NCI-H524 treated with DMSO at 0.1 percent for 48 hours (cell line): ENCODE data around the gene EIF4E1B.

Experiments
- DNase-seq: peaks from one replicate; lab custom pipeline; 2025; lab: John Stamatoyannopoulos, UW

The EIF4E1B gene

DNA sequence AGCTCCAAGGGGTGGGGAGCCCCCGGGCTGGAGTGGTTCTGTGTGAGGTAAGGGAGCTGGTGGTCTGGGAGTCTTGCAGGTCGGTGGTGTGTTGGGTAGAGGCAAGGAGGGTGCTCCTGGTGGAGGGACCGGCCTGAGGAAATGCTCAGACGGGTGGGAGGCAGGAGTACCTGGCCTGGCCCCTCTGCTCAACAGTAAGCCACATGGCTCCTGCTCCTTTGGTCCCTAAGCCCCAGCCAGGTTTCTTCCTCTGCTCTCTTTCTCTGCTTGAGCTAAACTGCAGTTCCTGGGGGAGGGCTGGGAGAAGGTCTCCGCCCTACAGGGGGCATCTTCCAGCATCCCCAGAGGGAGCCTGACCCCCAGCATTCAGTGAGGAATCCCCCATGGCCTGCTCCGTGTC is 34.0 kb downstream of the EIF4E1B start:
- DNase-seq: no peak

- no peak for DNase-seq
These were observed 34.4 kb downstream of the EIF4E1B start for GRCh38 chr5:176664886-176665285.

- DNase-seq: no peak
These were observed 35.0 kb downstream of the EIF4E1B start for GRCh38 chr5:176665517-176665916.

DNA sequence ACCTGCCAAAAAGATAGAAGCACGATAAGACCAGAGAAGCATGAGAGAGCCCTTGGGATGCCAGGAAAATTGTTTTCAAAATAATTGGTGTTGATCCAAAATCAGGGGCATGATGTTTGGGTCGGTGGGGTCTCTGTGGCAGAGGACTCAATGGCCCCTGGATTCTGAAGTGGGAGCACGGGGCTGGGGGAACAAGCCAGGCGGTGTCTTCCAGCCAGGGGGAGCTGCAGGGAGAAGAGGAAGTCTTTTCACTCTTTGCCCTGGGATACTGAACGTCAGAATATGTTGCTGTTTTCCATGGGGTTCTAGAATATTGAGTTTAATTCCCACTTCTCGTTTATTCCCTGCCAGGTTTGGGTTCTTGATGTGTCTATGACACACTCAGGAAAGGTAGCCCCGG is 37.2 kb downstream of the EIF4E1B start:
- no peak for DNase-seq

GRCh38 chr5:176670449-176670848 is 40.0 kb downstream of the EIF4E1B start:
- DNase-seq: peak; percentile 79

DNA sequence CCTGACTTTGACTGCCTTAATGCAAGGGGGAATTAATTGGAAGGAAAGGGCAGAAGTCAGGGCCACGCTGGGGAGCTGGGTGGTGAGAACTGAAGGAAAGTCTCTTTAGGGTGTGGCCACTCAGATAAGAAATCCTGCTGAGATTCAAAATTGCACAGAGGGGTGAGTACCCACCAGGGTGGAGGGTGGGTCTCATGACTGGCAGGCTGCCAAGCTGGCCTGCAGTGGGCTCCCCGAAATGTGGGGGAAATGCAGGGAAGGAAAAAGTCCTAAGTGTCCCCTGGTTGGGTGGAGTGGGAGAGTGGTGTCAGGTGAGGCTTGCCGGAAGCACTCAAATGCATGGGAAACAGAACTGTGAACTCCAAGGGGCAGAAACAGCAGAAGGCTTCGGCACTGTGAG is 40.9 kb downstream of the EIF4E1B start:
- DNase-seq: no peak

DNA sequence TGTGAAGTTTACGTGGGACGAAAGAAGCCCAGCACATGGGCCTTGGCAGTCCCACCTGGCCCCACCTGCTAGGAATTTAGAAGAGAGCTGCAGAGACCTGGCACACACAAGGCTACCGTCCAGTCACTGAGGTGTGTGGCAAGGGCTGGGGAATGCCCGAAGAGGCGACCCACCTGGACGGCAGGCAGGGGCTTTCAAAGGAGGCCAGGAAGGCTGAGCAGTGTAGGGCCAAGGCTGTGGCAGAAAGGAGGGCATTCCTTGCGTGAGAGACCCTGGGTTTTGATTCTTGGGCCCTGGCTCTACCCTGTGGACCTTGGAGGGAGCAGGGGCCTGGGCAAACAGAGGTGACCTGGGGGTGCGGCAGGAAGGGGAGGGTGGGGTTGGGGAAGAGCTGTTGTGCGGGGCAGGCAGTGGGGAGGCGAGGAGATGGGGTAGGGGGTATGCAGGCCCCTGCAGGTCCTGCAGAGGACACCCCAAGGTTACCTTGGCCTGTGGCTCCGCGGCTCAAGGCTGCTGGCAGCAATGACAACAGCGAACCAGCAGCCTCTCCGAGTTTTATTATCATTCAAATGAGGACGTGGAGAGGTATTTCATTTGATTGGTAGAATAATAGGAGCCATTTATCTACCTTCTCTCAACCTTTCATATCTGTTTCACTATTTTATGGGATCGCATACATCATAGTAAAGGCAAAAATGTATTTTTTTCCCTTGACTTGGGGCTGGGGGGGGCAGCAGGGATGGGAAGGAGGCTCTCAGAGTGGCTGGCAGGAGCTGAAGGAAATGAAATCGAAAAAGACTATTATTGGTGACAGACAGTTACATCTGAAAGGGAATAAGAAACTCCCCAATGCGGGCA is 41.6 kb downstream of the EIF4E1B start:
- no peak for DNase-seq

GRCh38 chr5:176673651-176674583 is 43.4 kb downstream of the EIF4E1B start:
- DNase-seq: no peak

- DNase-seq: no peak
These were observed 44.3 kb downstream of the EIF4E1B start for GRCh38 chr5:176674799-176675198.

- no peak for DNase-seq
These were observed 45.3 kb downstream of the EIF4E1B start for GRCh38 chr5:176675676-176676360.

DNA sequence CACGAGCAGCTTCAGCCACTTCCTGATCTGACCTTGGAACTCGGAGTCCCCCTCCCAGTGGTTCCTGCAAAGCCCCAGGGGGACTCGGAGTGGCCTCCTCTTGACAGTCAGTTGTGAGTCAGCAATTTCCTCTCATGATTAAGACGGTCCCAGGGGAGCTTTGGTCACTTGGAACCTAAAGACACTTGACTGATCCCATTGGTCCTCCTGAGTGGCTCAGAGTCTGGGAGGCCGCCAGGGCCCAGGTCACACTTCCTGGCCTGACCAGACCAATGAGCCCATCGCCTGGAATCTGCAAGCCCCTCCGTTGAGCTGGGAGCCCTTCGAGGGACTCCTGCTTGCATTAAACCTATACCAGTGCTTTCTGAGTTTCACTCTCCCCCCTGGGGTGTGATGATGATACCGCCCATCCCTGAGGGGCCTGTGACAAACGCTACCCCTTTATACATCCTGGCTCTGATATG is 45.9 kb downstream of the EIF4E1B start:
- no peak for DNase-seq

- no peak for DNase-seq
These were observed 46.9 kb downstream of the EIF4E1B start for GRCh38 chr5:176677209-176677939.

DNA sequence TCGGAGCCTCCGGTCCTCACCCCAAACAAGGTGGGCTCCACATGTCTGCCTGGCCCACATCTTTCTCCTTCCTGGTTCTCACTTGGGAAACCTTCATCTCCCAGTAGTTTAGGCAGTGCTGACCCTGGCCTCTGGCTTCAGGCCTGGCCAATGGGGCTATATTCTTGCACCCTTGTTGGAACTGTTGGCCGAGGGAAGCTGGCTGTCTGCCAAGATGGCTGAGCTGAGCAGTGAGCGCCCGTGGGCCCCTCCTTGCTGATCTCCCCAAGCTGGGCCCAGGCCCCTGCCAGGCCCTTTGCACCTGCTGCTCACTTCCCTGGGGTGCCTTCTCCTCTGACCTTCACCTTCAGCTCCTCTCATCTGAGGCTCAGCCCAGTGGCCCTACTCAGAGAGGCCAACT is 48.1 kb downstream of the EIF4E1B start:
- no peak for DNase-seq

DNA sequence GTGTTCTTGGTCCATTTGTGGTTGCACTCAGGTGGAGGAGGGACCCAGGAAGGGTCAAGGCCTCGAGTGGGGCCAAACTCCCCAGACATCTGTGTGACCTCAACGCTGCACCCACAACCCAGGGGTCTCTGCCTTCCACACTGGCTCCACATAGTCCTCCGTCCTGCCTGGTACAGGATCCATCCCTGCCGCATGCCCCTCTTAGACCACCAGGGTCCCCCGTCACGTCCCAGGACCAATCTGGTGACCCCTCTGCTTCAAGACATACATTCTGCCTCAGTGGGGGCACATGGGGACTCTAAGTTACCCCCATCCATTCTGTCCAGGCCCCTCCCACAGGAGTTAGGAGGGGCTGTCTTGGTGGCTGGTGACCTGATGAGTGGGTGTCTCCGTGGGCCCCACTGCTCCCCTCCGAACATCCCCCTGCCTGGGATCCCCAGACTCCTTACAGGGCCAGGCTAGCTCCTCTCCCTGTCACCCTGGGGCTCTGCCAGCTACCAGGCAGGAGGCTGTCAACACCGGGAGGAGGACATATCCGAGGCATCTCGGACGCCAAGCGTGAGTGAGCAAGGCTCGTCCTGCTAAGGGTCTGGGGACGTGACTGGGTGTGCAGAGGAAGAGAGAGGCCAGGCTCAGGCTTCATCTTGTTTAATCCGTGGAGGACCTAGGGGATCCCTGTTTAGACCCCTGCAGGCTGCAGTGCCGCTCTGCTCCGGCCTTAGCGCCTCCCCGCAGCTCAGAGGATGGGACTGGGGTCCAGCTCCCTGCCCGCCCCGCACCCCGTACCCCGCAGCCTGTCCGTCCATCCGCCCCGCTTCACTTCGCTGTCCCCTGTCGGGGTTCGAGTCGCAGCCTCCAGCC is 49.1 kb downstream of the EIF4E1B start:
- DNase-seq: no peak

- no peak for DNase-seq
These were observed 49.7 kb downstream of the EIF4E1B start for GRCh38 chr5:176680226-176680563.

DNA sequence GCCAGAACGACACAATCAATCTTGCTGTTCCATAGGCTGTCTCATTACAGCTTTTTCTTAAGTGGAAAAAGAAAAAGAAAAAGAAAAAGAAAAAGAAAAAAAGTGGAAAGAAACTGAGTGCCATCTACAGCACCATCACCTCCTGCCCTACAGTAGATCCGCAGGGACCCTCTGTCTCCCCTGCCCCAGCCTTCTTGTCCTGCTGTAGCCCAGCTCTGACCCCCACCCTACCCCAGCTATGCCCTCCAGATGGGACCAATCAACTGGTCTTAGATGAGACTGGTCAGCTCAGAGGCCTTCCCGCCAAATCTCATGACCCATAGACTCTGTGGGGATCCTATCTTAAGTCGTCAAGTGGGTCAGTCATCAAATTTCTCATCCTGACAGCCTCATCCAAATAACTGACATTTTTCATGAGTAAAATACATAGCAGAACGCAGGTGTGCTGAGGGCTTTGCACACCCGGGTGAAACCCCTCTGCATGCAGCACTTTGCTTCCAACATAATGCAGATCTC is 51.6 kb downstream of the EIF4E1B start:
- DNase-seq: no peak

- DNase-seq: no peak
These were observed 54.5 kb downstream of the EIF4E1B start for GRCh38 chr5:176685010-176685409.

GRCh38 chr5:176687247-176687646 is 56.8 kb downstream of the EIF4E1B start:
- DNase-seq: no peak

DNA sequence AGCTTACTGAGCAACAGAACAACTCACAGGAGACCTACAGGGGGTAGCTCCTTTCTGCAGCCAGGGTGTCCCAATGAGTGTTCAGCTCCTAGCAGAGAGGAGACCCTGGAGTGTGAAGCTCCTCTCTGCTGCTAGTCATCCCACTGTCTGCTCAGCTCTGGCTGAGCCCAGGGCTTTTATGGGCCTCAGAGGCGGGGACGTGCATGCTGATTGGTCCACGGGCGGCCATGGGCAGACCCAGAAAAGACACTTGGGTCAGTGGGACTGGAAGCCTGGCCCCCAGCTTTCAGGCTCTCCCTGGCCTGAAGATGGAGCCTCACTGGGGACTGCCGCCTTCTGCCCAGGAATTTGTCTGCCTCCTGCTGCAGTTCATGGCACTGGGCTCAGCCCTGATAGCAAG is 57.4 kb downstream of the EIF4E1B start:
- DNase-seq: no peak

DNA sequence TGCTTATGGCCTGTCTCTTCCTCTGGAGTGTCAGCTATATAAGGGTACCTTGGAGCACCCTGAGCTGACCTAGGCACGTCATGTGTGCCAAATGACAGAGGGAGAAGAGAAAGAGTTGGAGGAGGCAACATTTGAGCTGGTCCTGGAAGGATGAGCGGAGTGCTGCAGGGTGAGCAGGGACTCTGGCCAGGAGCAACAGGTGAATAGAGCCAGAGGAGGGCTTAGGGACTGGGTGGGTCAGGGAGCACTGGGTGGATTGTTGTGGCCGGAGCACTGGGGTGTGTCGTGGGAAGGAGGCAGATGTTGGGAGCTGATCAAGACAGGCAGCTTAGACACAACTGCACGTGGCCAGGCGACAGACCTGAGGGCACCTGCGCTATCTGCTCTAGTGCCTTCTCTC is 60.4 kb downstream of the EIF4E1B start:
- DNase-seq: no peak

GRCh38 chr5:176691524-176691923 is 61.0 kb downstream of the EIF4E1B start:
- no peak for DNase-seq
